GM10847 (cell line): ENCODE data around the gene FRMD5.

Experiments
- POLR2A ChIP-seq: IDR thresholded peaks from 2 replicates; pipeline ENCODE4 v1.6.1; 2011; ENCODE audit not compliant: insufficient read length; ENCODE audit errors: extremely low read depth

Gene FRMD5

DNA sequence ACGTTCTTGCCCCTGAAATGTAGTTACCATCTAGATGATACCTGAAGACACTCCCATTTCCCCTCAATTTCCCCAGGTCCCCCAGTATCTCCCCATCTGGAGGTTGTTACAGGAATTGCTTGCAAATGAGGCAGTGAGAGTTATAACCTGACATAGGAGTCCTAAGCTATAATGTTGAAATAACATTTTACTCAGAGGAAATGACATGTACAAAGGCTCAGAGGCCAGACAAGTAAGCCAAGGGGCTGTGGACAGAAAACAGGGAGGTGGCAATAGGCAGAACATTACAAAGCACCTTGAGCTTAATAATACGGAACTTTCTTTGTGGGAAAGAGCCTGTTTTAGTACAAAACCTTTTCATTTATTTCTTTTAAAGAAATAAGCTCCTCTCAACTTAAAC is 171.9 kb downstream of the FRMD5 start:
- TF ChIP-seq POLR2A, result no peak

DNA sequence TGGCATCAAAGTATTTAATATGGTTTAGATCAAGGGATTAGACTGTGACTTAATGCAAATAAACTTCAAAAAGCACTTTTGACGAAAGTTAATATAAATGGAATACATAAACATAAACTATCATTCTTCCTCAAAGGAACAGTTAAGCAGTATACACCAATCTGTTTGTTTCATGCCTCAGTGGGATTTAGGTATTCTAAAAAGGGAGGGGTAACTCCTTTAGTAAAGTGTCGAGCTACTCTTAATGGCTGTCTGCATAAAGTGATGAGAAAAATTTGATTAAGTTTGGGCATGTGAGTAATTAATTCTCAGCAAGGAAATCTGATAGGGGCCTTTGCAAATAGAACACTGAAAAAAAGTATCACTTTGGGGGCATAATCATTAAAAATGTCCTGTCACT is 176.9 kb downstream of the FRMD5 start:
- TF ChIP-seq POLR2A, result no peak

DNA sequence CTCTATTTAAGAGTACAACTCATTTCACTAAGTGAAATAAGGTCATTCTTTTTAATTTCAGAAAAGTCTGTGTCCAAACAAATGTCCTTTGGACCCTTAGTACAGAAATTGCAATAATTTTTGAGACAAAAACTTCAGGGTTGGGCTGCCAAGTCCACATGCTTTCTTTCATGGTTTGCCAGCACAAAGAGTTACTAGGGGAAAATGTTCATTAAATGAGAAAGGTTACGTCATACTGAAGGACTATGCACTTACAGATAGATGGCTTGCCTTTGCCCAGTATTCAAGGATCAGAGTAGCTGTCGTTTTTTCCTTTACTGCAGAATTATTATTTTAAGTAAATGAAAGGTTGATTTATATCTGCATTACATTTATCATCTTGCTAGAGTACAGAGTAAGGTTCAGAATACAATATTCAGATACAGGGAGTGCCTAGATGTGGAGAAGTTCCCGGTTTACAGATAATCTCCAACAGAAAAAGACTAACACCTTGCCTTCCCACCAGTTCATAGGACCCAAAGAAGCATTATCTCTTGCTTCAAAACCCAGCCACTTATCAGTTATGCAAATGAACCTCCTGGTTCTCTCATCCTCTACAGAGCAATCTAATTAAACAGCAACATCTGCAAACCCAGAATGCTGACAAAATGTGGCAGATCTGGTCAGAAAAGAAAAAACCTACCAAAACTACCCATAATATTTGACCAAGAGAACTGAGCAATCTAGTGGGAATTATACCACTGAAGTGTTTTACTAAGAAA is 179.3 kb downstream of the FRMD5 start:
- TF ChIP-seq POLR2A, result no peak

DNA sequence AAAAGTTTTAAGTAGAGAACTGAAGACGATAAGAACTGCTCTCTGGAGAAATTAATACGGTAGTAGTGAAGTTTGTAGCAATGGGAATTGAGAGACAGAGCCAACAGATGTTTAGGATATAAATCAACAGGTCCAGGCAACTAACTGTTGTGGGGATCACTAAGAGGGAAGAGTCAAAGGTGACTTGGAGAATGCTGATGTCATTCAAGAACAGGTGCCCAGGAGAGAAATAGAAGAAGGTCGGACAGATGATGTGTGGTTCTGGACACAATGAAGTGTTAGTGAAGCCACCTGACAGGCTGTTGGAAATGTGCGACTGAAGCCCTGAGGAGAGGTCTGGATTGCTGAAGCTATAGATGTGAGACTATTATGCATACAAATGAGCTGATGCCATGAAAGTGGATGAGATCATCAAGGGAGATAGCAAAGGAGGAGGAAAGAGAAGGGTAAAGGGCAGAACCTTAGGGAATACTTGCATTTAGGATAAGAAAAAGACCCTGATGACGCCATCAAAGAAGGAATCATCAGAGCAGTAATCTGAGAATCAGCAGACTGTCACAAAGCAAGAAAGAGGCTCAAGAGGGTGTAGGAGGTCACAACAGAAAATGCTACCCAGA is 183.7 kb downstream of the FRMD5 start:
- TF ChIP-seq POLR2A, result no peak

DNA sequence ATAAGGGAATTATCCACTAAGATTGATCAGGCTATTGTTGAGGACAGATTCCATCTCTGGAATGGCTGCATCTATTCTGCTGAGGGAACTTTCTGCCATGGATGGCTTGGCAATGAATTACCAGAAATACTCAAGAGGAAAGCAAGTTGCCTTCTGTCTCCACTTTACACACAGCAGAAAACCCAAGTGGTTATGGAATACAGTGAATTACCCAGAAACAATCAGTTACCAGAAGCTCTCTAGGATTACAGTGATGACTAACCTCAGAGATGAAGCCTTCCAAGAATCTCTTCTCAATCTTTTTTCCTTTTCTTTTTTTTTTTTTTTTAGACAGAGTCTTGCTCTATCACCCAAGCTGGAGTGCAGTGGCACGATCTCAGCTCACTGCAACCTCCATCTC is 185.0 kb downstream of the FRMD5 start:
- TF ChIP-seq POLR2A, result no peak

DNA sequence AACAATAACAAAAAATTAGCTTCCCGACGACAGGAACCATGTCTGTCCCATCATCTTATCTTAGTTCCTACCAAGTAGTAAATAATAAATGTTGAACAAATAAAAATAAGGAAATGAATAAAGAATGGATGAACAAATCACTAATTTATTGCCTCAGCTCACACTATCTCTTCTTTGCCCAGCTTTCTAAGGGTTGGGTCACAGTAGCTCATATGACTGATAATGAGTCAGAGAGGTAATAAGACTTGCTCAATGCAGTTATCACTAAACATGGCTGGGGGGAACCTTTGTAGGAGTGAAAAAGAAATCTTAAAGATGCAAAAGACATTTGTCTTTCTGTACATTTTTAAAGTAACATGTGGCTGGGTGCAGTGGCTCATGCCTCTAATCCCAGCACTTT is 186.0 kb downstream of the FRMD5 start:
- TF ChIP-seq POLR2A, result no peak

DNA sequence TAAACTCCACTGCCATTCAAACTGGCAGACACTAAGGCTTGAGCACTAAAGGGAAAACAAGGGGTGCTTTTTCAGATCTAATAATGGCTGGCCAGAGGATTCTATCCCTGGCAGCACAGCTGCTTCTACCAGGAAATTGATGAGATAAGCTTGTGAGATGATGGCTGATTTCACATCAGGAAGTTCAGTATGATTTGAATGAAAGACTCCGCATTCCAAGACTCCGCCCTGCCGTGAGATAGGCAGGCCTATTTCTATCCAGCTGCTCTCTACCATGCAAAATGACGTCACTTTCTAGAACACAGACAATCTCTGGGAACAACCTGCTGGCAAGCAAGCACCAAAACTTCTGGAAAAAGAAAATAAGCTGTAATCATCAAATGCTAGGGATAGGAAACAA is 196.5 kb downstream of the FRMD5 start:
- TF ChIP-seq POLR2A, result no peak

DNA sequence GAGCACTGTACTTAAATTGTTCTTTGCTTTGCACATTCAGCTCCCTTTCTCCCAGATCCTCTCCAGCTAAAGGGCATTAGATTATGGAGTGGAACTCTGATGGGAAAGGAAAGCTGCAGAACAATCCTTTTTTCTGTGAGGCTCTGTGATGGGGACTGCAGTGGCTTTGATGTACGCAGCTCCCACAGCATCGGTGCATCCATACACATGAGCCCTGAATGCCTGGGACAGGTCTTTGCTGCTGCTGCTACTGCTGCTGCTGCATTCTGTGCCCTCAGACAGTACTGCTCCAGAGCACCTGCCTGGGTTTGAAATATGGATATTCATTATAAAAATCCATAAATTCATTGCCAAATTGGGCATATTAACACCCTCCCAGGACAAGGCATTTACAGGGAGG is 203.9 kb downstream of the FRMD5 start:
- TF ChIP-seq POLR2A, result no peak

DNA sequence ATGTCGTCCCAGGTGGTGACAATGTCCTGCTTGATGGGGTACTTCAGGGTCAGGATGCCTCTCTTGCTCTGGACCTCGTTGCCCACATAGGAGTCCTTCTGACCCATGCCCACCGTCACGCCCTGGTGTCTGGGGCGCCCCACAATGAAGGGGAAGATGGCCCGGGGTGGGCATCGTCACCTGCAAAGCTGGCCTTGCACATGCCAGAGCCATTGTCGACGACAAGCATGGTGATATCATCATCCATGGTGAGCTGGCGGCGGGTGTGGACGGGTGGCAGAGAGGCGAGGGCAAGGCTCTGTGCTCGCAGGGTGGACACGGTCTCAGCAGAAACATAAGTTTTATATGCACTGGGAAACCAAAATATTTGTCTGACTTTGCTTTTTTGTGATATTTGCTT is 205.1 kb downstream of the FRMD5 start:
- TF ChIP-seq POLR2A, result no peak

DNA sequence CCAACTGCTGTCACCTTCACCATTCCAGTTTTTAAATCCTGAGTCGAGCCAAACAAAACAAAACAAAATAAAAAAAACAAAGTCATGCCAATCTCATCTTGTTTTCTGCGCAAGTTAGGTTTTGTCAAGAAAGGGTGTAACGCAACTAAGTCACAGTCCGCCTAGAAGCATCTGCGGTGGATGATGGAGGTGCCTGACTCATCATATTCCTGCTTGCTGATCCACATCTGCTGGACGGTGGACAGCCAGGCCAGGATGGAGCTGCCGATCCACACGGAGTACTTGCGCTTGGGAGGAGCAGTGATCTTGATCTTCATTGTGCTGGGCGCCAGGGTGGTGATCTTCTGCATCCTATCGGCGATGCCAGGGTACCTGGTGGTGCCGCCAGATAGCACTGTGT is 206.2 kb downstream of the FRMD5 start:
- TF ChIP-seq POLR2A, result no peak

DNA sequence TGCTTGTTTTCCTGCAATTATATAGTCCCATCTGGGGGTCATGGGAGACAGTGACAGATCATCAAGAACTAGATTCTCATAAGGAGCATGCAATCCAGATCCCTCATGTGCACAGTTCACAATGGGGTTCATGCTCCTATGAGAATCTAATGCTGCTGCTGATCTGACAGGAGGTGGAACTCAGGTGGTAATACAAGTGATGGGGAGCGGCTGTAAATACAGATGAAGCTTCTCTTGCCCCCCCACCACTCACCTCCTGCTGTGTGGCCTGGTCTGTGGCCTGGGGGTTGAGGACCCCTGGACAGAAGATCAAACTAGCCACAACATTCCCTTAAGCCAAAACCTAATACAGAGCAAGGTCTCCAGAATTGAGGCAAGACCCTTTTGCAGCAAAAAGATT is 207.1 kb downstream of the FRMD5 start:
- TF ChIP-seq POLR2A, result no peak

DNA sequence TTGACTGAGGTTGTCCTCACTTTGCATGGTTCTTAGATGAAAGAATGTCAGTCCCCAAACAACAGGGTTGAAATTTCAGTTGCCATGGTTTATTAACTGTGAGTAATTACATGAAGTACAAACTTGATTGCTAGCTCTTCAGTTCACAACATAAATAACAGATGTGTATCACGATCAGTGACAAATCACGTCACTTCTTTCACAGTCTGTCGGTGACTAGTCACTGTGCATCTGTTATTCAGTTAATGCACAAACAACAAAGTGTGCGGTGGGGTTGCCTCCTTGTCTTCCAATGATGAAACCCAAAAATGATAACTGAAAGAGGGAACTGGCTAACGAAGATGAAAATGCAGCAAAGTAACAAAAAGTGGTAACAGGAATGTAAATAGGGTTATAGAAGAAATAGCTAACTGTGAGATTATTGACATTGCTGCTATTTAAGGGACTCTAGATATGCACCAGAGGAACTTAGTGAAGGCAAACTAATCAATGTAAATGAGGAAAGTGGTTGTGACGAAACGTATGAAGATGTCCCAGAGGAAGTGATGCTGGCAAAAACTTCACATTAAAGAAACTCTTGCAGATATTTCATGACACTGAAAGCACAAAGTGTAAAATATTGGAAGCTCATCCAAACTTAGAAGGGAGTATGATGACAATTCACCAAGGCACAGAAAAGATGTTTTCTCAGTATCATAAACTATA is 208.9 kb downstream of the FRMD5 start:
- no peak for TF ChIP-seq POLR2A

DNA sequence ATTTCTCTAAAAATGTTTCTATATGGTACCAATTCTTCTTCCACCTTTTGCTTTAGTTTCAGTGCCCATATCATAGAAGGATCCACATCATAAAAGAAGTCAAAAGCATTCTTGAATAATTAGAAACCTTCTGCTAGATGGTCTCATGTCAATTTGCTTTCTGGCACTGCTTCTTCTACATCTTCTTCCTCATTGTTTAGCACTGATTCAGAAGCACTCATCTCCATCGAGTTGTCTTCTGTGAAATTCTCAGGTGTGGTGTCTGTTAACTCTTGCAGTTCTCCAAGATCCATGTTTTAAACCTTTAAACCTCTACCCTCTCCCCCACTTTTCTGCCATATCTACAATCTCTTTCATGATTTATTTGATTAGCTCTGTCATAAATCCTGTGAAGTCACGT is 213.5 kb downstream of the FRMD5 start:
- no peak for TF ChIP-seq POLR2A

DNA sequence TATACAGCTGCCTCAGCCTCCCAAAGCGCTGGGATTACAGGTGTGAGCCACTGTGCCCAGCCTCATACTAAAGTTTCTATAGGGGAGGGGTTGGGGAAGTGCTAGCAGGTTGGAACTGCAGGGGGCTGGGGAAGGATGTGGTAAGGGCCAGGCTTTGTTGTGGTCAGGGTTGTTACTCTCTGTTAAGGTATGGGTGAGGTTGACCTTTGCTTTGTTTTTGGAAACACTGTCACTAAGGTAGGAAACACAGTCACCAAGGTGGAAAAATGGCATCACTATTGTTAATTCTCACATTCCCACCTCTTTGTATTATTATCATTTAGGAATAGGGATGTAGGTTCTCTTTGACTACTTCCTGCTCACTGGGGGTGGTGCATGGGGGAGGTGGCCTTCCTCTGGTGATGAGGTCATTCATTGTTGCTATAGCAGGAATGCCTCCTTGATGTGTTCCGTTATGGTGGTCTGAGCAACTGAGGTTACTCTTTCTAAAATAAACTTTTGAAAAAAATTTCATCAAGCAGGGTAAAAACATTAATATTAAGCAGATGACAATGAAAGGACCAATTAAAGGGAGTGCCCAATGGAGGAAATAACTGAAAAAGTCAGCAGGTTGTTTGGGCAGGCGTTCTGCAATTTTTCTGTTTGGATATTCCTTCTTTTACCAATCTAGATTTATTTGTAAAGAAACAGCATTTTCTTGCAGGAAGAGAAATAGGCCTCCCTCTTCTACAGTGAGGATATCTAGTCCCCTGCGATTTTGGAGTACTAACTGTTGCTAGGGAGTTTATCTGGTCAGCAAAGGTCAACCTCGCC is 217.8 kb downstream of the FRMD5 start:
- TF ChIP-seq POLR2A, result no peak

DNA sequence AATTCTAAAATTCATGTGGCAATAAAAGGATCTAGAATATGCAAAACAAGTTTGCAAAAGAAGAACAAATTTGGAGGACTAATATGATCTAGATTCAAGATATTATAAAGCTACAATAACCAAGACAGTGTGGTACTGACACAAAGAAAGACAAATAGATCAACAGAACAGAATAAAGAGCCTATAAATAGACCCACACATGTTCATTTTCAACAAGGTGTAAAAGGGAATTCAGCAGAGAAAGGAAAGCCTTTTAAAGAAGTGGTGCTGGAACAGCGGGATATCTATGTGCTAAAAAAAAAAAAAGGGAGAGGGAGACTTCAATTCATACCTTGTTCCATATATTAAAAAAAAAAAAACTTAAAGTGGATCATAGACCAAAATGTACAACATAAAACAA is 219.3 kb downstream of the FRMD5 start:
- no peak for TF ChIP-seq POLR2A

DNA sequence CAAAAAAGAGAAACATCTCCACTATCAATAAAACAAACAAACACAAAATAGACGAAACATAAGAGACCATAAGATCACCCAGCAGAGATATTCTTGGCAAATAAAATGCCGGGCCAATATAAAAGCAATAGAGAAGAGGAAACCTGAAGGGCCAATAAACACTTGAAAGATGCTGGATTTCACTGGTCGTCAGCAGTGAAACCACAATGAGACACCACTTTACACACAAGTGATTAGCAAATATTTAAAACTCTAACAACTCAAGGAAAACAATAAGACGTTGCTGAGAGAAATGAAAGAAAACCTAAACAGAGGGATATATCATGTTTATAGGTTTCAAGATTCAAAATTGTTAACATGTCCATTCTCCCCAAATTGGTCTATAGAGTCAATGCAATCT is 219.7 kb downstream of the FRMD5 start:
- no peak for TF ChIP-seq POLR2A

DNA sequence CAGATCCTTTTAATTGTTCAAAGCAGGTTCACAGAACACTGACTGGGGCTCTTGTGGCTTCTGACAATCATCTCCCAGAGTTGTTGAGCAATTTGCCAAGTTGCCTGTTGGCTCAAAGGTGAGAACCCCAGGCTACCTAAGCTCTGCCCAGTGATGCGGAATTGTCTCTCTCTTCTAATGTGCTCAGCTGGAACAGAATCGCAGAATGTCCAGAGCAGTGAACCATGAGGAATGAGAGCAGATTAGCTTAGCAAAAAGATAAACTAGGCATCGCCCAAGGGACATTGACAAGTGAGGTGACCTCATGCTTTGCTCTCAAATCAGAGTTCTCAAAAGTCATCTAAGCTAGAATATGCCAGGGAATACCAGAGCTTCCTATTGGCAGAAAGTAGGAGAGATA is 220.2 kb downstream of the FRMD5 start:
- no peak for TF ChIP-seq POLR2A
